Fibroblast of skin of right quadriceps (primary cell): Measurements from ENCODE around the gene CD300LB.
"Not testable (repeated sequence)": the region's sequence is repeated elsewhere in the genome, so short reads cannot be mapped to it uniquely, and the experiment has no call there.

ENCODE experiments used
- DNase-seq: peaks from one replicate; pipeline ENCODE4 v3.0.0-alpha.2; 2013

The CD300LB gene

DNA sequence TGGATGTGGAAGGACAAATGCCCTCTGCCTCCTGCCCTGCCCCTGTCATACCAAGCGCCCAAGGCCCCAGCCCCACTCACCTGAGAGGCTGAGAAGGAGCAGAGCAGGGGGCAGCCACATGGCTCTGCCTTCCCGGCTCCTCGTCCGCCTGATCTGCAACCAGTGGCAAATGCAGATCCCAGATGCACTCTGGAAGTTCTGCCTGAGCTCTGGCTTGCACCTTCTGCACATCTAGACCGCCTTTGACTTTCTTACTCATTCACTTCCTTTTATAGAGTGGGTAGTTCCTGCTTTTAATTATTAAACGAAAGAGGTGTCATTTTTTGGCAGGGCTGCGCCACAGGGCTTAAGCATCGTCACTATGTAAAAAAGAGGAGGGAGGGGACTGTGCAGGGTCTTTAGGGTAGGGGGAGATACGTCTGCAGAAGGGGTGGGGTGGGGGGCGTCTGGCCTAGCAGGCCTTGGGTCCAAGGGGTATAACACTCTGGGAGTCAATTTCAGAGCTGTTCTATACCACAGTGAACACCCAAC is at the start of gene CD300LB:
Gene CD300LB, minus strand, starts transcription at position 245 of the 531 bp plus-strand sequence. Its CDS starts 125 bp downstream, at position 120.
- no peak for DNase-seq

DNA sequence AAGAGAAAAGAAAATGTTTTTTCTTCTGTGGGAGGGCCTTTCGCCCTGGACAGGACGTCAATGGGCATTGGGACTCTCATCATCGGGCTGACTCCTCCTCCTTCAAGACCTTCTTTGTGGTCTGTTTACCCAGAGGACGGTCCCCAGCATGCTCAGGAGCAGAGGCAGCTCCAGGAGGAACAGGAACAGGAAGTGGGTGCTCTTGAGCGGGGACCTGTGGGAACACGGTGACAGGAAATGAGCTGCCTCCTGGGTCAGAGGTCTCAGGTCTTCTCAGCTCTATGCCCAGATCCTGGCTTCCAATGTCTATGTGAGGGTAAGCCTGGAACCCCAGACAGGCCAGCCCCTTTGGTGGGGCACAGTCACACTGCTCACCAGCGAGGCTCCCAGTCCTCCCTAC is 48.6 kb upstream of the CD300LB start:
- DNase-seq = no peak

DNA sequence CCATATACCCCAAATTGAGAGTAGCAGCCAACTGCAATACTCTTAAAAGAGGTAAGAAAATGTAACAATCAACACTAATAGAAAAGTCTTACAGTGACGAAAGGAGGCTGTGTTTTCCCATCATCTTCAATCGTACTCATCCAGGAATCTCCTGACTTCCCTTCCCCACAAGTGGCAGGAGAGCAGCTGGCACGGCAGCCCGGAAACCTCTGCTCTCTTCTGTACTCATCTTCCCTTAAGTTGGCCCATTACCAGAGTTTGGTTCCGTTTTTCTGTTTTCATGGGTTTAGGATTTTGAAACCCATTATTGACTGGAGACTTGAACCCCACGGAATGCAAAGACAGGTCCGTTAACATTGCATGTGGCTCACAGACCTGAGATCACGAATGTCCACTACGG is 47.7 kb upstream of the CD300LB start:
- no peak for DNase-seq

DNA sequence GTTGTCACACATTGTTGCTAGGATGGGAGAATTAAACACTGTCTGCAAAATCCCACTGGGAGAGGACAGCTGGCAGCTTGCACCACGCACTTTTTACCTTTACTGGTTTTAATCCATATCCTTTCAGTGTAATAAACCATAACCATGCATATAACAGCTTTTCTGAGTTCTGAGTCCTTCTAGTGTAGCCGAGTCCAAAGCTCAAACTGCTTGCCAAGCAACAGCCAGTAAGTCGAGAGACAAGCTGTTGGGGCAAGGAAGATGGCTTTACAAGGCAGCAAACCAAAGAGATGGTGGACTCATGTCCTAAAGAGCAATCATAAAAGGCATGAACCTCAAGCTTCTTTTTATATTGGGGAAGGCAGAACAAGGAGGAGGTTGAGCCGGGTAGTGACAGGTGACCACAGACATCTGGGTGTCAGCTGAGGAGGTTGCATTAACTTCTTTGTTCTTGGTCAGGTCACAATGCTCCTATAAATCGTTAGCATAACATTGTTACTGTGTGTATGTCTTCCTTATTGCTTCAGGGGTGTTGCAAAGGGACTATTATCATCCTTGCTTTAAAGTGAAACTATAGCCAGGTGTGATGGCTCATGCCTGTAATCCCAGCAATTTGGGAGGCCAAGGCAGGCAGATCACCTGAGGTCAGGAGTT is 43.3 kb upstream of the CD300LB start:
- DNase-seq = no peak

DNA sequence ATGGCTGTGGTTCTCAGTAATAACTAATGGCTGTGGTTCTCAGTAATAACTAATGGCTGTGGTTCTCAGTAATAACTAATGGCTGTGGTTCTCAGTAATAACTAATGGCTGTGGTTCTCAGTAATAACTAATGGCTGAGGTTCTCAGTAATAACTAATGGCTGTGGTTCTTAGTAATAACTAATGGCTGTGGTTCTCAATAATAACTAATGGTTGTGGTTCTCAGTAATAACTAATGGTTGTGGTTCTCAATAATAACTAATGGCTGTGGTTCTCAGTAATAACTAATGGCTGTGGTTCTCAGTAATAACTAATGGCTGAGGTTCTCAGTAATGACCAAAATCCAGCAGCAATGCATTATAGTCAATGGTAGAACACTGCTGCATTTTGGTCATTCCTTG is 42.4 kb upstream of the CD300LB start:
- not testable (repeated sequence) for DNase-seq

DNA sequence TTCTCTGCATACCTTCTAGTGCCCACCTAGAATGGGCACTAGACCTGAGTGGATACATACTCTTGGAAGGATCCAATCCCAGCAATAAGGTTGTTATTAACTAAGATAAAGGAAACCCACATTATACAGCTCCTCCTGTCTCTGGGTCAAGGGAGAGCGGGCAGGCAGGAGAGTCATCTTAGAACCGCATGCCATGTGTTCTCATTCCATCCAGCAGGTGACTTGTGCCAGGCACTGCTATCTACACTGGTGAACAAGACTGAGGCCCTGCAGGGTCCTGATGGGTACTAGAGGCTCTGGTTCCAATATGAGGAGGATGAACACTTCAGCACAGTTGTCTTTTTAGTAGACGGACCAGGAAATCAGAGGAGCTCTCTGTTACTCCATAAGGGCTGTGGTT is 41.9 kb upstream of the CD300LB start:
- no peak for DNase-seq

DNA sequence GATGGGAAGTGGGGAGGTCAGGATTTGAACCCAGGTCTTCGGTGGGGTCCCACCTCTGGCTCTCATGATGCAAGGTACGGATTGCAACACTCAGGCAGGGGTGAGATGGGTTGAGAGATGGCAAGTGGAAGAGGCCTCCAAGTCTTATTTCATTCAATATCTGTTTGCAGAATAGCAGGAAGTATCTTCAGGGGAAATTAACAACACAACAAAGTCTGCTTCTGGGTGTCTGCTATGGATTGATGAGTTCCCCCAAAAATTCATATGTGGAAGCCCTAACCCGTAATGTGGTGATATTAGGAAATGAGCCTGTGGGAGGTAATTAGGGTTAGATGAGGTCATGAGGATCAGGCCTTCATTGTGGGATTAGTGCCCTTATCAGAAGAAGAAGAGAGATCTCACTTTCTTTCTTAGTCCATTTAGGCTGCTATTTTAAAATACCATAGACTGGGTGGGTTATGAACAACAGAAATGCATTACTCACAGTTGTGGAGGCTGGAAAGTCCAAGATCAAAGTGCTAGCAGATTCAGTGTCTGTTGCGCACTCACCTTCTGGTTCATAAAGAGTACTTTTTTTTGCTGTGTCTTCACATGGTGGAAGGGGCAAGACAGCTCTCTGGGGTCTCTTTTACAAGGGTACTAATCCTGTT is 40.5 kb upstream of the CD300LB start:
- no peak for DNase-seq

DNA sequence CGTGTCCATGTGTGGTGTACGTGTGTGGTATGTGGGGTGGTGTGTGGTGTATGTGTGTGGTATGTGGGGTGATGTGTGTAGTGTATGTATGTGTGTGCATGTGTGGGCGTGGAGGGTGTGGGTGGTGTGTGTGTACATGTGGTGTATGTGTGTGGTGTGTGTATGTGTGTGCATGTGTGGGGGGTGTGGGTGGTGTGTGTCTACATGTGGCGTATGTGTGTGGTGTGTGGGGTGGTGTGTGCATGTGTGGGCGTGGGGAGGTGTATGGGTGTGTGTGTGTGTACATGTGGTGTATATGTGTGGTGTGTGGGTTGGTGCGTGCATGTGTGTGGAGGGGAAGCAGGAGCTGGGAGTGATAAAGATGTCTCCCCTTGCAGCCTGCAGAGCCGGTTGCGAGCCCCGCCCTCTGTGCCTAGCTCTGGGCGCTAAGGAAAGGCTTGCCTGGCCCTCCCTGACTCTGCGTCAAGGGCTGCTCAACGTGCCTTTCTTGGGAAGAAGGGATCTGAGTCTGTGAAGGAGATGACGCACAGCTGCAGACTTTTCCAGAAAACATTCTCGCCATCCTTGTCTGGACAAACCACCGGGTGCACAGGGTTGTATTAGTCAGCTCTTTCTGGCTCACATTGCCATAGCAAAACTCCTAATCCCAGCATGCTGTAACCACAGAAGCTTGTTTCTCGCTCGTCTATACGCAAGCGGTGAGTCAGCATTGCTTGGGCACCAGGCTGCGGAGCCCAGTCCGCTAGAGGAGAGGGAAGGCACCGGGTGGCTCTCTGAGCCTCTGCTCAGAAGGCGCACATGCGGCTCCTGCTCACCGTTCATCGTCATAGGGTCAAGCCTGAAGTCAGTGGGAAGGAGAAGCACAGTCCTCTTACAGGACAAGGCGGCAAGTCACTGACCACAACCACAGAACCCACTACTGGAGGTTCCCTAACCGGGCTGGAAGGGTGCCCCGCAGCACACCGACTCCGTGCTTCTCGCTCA is 38.0 kb upstream of the CD300LB start:
- peak; percentile 93 for DNase-seq

DNA sequence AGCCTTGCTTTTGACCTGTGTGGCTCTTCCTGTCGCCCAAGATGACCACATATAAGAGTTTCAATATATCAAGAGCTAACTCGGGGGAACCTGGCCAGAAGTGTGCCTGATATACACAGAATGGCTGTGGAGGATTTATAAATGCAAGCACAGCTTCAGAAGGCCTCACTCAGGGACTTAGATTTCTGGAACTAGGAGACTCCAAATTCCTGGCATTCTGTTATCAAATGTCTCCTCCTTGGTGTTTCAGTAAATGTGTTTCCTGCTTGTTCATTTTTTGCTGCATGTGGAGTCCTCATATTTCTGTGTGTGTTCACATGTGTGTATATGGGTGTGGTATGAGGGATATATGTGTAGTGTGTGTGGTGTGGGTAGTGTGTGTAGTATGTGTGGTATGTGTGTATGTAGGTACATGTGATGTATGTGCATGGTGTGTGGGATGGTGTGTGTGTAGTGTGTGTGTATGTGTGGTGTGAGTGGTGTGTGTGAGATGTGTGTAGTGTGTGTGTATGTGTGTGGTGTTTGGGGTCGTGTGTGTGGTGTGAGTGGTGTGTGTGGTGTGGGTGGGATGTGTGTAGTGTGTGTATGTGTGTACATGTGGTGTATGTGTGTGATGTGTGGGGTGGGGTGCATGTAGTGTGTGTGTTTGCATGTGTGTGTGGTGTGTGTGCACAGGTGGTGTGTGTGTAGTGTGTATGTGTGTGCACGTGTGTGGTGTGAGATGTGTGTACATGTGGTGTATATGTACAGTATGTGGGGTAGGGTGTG is 37.0 kb upstream of the CD300LB start:
- DNase-seq = peak; percentile 28

DNA sequence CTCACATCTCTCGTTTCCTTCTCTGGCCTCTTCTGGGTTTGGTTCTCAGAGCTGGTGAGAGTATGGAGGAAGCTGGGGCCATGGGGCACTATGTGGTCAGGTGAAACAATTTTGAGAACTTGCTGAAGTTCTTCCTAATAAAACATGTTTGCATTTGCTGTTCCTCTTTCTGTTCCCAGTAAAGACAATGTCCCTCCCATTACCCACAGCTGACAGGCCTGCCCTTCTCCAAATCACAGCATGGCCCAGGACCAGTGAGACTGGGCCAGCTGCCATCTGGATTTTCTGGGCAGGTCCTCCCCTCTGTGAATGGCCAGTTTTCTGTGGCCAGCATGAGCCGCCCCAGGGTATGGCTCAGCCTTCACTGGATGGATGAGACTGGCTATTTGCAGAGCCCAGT is 36.1 kb upstream of the CD300LB start, which contains the start of gene CD300H:
Gene CD300H, minus strand, starts transcription at position 113 of the 400 bp plus-strand sequence.
- DNase-seq = no peak

DNA sequence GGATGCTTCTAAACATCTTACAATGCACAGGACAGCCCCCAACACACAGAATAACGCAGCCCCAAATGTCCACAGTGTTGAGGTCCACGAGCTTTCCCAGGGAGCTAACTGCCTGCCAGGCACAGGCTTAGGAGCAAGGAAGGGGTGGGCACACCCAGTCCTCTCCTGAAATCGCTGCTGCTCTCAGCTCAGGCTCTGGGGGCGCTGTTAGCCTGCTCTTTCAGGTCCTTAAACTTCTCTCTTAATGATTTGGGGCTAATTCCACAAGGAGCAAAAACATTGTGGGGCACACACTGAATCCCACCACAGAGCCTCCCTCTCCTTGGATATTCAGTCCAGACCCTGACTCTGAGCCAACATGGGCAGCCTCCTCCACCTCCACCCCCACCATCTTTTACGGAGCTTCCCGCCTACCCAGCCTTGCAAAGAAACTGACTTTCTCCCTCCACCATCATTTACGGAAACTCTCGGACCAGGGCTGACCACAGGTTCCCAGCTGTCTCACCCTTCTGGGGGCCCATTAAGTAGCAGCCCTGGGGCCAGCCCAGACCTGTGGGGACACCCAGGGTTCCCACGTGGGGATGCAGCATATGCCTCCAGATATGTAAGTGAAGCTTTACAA is 35.0 kb upstream of the CD300LB start:
- DNase-seq = no peak

DNA sequence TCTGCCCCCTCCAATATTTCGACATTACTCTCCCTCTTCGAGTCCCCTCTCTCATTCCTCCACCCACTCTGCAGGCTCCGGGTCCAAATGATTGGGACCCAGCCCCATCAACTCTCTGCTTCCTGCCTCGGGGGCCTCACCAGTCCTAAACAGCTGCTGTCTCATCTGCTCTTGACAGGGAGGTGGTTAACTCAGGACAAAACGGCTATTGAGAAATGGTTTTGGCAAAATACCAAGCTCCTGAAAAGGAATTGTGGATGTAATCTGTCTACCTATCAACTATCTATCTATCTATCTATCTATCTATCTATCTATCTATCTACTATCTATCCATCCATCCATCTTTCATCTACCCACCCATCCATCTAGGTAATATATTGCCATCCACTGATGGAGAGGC is 33.9 kb upstream of the CD300LB start:
- no peak for DNase-seq

DNA sequence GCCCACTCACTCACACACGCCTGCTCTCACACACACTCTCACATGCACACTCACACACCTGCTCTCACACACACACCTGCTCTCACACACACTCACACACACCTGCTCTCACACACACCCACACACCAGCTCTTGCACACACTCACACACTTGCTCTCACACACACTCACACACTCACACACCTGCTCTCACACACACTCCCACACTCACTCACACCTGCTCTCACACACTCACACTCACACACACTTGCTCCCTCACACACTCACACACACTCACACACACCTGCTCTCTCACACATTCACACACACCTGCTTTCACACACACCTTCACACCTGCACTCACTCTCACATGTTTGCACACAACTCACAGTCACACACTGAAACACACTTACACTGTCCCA is 32.1 kb upstream of the CD300LB start:
- no peak for DNase-seq

DNA sequence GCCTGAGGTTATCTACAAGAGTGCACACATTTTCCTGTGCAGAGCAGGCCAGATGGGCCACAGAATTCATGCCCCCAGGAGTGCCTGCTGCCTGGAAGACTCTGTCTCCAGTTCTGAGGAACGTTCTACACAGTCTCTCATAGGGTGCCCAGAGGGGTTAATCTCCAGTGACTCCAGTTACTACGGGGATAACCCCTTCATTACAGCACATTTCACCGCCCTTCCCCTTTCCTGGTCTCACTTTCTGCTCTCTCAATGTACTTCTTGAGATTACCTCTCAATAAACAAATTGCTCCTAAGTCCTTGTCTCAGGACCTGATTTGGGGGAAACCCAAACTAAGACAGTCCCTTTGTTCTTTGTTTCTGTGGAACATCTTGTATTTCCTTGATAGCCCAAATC is 30.3 kb upstream of the CD300LB start:
- DNase-seq = no peak

DNA sequence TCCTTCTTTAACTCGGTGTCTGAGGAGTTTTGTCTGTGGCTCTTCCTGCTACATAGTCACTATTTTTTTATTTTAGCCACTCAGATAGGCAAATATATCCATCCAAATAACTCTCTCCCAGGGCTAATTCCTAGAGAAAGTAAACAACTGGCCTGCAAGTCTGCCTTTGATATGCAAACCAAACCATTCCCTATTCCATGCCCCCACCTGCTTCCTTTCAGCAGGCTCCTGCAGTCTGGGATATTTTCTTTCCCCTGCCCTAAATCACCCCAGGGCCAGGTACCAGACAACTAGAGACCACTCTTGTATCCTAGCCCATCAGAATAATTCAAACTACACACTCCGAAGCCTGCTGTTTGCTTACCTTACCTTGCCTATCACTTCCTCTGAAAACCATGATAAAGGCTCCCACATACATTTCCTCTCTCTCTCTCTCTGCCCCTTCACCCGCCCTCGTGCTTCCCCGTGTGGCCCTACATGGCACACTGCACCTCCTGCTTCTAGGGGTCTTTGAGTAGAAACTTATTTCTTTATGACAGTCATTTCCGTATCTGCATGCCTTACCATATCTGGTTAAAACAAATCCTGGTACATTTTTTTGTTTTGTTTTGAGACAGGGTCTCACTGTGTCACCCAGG is 27.7 kb upstream of the CD300LB start:
- DNase-seq = no peak

DNA sequence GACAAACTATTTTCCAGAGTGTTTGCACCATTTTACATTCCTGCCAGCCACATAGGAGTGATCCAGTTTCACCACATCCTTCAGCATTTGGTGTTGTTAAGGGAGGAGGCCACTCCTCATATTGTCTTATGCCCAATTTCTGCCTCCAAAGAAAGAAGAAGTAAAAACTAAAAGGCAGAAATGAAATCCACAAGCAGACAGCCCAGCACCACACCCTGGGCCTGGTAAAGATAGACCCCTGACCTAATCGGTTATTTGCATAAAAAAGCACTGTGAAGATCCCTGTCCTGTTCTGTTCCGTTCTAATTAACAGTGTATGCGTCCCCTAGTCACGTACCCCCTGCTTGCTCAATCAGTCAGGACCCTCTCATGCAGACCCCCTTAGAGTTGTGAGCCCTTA is 27.1 kb upstream of the CD300LB start:
- not testable (repeated sequence) for DNase-seq

DNA sequence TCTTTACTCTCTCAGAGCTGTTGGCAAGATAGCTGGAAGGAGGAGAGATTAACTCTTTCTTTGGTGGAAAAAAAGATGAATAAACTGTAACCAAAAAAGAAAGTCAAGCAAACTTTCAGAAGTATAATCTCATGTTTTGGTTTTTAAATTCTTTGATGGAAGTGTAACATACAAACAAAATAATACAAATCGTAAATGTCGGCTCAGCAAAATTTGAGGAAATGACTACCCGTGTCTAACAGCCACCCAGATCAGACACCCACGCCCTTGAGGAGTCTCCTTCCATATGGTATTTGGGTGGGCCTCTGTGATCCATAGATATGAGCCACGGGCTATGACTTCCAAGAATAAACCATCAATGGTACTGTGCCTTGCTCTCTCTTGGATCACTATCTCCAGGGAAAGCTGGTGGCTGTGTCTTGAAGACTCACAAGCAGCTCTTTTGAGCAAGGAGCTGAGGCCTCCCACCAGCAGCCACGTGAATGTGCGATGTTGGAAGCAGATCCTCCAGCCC is 24.2 kb upstream of the CD300LB start:
- no peak for DNase-seq

DNA sequence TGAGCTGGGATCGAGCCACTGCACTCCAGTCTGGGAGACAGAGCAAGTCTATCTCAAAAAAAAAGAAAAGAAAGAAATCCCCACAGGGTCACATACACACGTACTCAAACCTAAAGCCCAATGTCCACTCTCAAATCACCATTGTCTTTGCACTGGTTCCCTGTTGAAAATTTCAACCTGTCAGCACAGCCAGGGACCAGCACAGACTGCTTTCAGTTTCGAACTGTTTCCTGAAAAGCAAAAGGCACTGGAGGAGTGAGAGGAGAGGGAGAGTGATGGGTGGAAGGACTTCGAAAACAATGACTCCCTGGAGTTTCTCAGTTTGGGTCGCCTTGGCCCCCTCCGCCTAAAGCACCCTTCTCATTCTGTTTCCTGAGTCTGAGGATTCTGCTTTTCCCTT is 23.6 kb upstream of the CD300LB start:
- DNase-seq = no peak

DNA sequence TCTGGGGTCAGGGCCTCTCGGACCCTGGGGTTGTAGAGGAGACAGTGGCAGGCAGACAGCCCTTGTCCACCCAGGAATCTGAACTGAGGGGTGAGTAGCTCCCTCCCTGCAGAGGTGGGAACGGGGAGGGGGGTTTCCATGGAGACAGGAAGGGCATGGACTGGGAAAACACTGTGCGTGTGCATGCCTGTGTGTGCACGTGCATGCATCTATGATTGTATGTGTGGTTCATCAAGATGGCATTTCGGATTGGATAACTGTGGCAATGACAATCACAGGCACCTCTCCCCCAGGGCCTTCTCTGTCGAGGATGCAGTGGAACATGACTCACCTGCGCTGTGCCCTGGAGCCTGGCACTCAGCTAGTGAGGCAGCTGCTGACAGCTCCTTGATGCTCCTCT is 20.8 kb upstream of the CD300LB start:
- no peak for DNase-seq

DNA sequence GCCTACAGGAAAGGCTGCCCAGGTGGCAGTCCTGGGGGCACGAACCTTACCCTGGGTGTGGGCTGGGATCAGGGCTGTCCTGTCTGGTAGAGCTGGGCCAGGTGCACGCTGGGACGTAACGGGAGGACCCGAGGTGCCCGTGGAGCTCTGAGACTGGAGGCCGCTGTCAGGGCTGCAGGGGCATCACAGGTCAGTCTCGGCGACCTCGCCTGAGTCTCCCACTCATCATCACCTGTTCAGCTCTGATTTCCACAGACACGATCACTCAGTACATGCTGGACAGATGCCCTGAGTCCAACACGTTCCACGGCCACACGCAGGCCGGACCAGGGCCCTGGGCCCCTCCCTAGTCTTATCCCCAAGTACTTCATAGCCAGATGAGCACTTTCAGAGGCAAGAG is 19.3 kb upstream of the CD300LB start:
- no peak for DNase-seq

DNA sequence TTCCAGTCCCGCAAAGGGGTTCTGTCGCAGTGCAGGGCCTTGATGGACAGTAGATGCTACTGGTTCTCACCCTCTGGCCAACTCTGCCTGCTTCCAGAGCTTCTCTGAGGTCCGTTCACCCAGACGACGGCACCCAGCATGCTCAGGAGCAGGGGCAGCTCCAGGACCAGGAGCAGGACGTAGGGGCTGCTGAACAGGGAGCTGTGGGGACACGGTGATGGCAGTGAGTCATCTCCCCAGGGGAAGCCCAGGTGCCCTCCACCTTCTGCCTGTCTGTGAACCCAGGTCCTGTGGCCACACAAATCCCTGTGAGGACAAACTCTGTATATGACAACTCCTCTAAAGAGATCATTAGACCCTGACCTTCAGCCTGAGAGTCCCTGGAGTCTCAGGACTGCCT is 18.1 kb upstream of the CD300LB start:
- DNase-seq = no peak
